Neuronal stem cell (in vitro differentiated cells): ENCODE data around the gene COL5A1.
A peak's percentile ranks its signal among the peaks of the same experiment; 100 is the strongest.

ENCODE experiments used
- DNase-seq: peaks from one replicate; pipeline ENCODE4 v3.0.0-alpha.2; 2013; ENCODE audit warnings: low spot score
- H2AFZ ChIP-seq: one replicate; pipeline ENCODE4 v1.6.1; 2013; ENCODE audit warnings: mild to moderate bottlenecking, low read length, inconsistent platforms
- H2AK5ac ChIP-seq: 2 replicates; pipeline ENCODE4 v1.6.1; 2013; ENCODE audit warnings: low read depth, mild to moderate bottlenecking, inconsistent platforms, low read length, moderate library complexity, mixed read lengths
- H2BK120ac ChIP-seq: 2 replicates; pipeline ENCODE4 v1.6.1; 2013; ENCODE audit warnings: low read depth, mild to moderate bottlenecking, inconsistent platforms, low read length, moderate library complexity, mixed read lengths
- H2BK12ac ChIP-seq: one replicate; pipeline ENCODE4 v1.6.1; 2013; ENCODE audit warnings: low read length, inconsistent platforms
- H2BK15ac ChIP-seq: 2 replicates; pipeline ENCODE4 v1.6.1; 2013; ENCODE audit warnings: mild to moderate bottlenecking, low read length, inconsistent platforms, mixed read lengths
- H2BK5ac ChIP-seq: one replicate; pipeline ENCODE4 v1.6.1; 2013; ENCODE audit warnings: inconsistent platforms, mild to moderate bottlenecking, low read length, moderate library complexity
- H3K14ac ChIP-seq: one replicate; pipeline ENCODE4 v1.6.1; 2013; ENCODE audit warnings: low read length, inconsistent platforms
- H3K18ac ChIP-seq: 2 replicates; pipeline ENCODE4 v1.6.1; 2013; ENCODE audit warnings: low read length, inconsistent platforms
- H3K23ac ChIP-seq: 2 replicates; pipeline ENCODE4 v1.6.1; 2013; ENCODE audit warnings: low read depth, mild to moderate bottlenecking, mixed read lengths, low read length, inconsistent platforms; ENCODE audit not compliant: poor library complexity
- H3K27ac ChIP-seq: replicated peaks from 3 replicates; pipeline ENCODE4 v1.5.1; 2013; ENCODE audit warnings: low read length, inconsistent platforms
- H3K27me3 ChIP-seq, 3 experiments: 2 replicates each; pipeline ENCODE4 v1.6.1; 2013; ENCODE audit warnings: low read length in 3 of 3, mild to moderate bottlenecking in 2 of 3, inconsistent platforms in 1 of 3, low read depth in 1 of 3, mixed read lengths in 1 of 3, moderate library complexity in 1 of 3; ENCODE audit not compliant: control insufficient read depth in 3 of 3, insufficient read depth in 3 of 3
- H3K36me3 ChIP-seq, 2 donors: replicated peaks in 1 of 2; 2 replicates each; pipeline ENCODE4 v1.6.1; 2013; ENCODE audit warnings: low read length in 2 of 2; ENCODE audit not compliant: control insufficient read depth in 2 of 2, insufficient read depth in 2 of 2
- H3K4ac ChIP-seq: 2 replicates; pipeline ENCODE4 v1.6.1; 2013; ENCODE audit warnings: inconsistent platforms, mild to moderate bottlenecking, low read length, moderate library complexity
- H3K4me1 ChIP-seq, 2 donors: 1 replicate in 1 of 2; 2 replicates in 1 of 2; pipeline ENCODE4 v1.6.1; 2013; ENCODE audit warnings: low read length in 2 of 2, low read depth in 1 of 2; ENCODE audit not compliant: control insufficient read depth in 2 of 2, insufficient read depth in 1 of 2
- H3K4me2 ChIP-seq: one replicate; pipeline ENCODE4 v1.6.1; 2013; ENCODE audit warnings: mild to moderate bottlenecking, low read length, inconsistent platforms; ENCODE audit not compliant: insufficient read depth, poor library complexity, severe bottlenecking
- H3K4me3 ChIP-seq, 2 donors: 2 replicates each; pipeline ENCODE4 v1.5.1; 2013; ENCODE audit warnings: low read length in 2 of 2, mild to moderate bottlenecking in 2 of 2, inconsistent platforms in 1 of 2, moderate library complexity in 1 of 2
- H3K79me1 ChIP-seq: one replicate; pipeline ENCODE4 v1.6.1; 2013; ENCODE audit warnings: low read depth, mild to moderate bottlenecking, inconsistent platforms, low read length, moderate library complexity
- H3K9ac ChIP-seq: one replicate; pipeline ENCODE4 v1.6.1; 2013; ENCODE audit warnings: mild to moderate bottlenecking, low read depth, low read length, inconsistent platforms; ENCODE audit not compliant: poor library complexity
- H3K9me3 ChIP-seq, 2 donors: replicated peaks in 1 of 2; 2 replicates each; pipeline versions ENCODE3 to v1.6.1; 2013; ENCODE audit warnings: low read length in 2 of 2, mild to moderate bottlenecking in 2 of 2, inconsistent platforms in 1 of 2, low read depth in 1 of 2, mixed read lengths in 1 of 2, moderate library complexity in 1 of 2; ENCODE audit not compliant: control insufficient read depth in 2 of 2, insufficient read depth in 1 of 2
- H4K8ac ChIP-seq: one replicate; pipeline ENCODE4 v1.6.1; 2013; ENCODE audit warnings: low read depth, mild to moderate bottlenecking, inconsistent platforms, low read length, moderate library complexity
- H4K91ac ChIP-seq: one replicate; pipeline ENCODE4 v1.6.1; 2013; ENCODE audit warnings: low read length, low read depth, mild to moderate bottlenecking, inconsistent platforms; ENCODE audit not compliant: poor library complexity
- WGBS, 2 donors: extraction: QIAGEN DNeasy Blood & Tissue Kit; methylation state at CpG; one replicate each; pipeline ENCODE4 v1.1.7; 2013; ENCODE audit warnings: missing lambda C conversion rate in 2 of 2, mixed read lengths in 1 of 2; ENCODE audit not compliant: insufficient read length in 2 of 2, insufficient replicate concordance in 1 of 2; ENCODE audit errors: extremely low coverage in 2 of 2; 5-methylcytosine and 5-hydroxymethylcytosine counted together

Gene COL5A1

GRCh38 chr9:134638502-134639090 is 3.0 kb upstream of the COL5A1 start:
- H2BK12ac ChIP-seq: peak overlapping the region; percentile 63
- peaks cover 2 to 14% of the 10 kb centered on the region in 2 donors for H3K4me1 ChIP-seq
- H2AFZ ChIP-seq: no peak overlapping the region
- peak overlapping the region; percentile 71 for H3K9ac ChIP-seq
- no peak overlapping the region for H3K4me2 ChIP-seq
- H4K91ac ChIP-seq: no peak overlapping the region
- H2BK15ac ChIP-seq: peak overlapping the region; percentile 92
- no peak for DNase-seq
- H2AK5ac ChIP-seq: peak overlapping the region; percentile 40
- H2BK120ac ChIP-seq: no peak overlapping the region
- peak overlapping the region; percentile 70 for H3K18ac ChIP-seq
- peaks cover 0 to 61% (median 12%) of the 10 kb centered on the region in 3 experiments for H3K27me3 ChIP-seq
- H2BK5ac ChIP-seq: peak overlapping the region; percentile 63
- H3K9me3 ChIP-seq: no peaks in the 10 kb centered on the region
- no peak overlapping the region for H3K27ac ChIP-seq
- no CpG with 5 or more reads among the region's 13 CpGs for WGBS, 2 donors
- no peaks in the 10 kb centered on the region for H3K36me3 ChIP-seq
- no peak overlapping the region for H3K4ac ChIP-seq
- H4K8ac ChIP-seq: no peak overlapping the region
- peak overlapping the region; percentile 84 for H3K14ac ChIP-seq
- H3K4me3 ChIP-seq: no peak overlapping the region
- peak overlapping the region; percentile 66 for H3K23ac ChIP-seq
- no peaks in the 10 kb centered on the region for H3K79me1 ChIP-seq

GRCh38 chr9:134639994-134640393 is 1.6 kb upstream of the COL5A1 start:
- no peak overlapping the region for H3K14ac ChIP-seq
- no CpG with 5 or more reads among the region's 5 CpGs for WGBS, 2 donors
- H3K9ac ChIP-seq: no peak overlapping the region
- H2BK120ac ChIP-seq: no peak overlapping the region
- H2BK5ac ChIP-seq: no peak overlapping the region
- no peak overlapping the region for H3K4me3 ChIP-seq
- peaks cover 2 to 21% of the 10 kb centered on the region in 2 donors for H3K4me1 ChIP-seq
- peaks cover 0 to 70% (median 12%) of the 10 kb centered on the region in 3 experiments for H3K27me3 ChIP-seq
- no peak overlapping the region for H2BK12ac ChIP-seq
- no peak overlapping the region for H4K8ac ChIP-seq
- H3K36me3 ChIP-seq: no peaks in the 10 kb centered on the region
- H3K4me2 ChIP-seq: no peak overlapping the region
- peak overlapping the region; percentile 15 for H3K18ac ChIP-seq
- no peak for DNase-seq
- H2AFZ ChIP-seq: no peak overlapping the region
- H4K91ac ChIP-seq: no peak overlapping the region
- H3K27ac ChIP-seq: no peak overlapping the region
- no peak overlapping the region for H3K4ac ChIP-seq
- H2BK15ac ChIP-seq: peak overlapping the region; percentile 8
- no peak overlapping the region for H3K23ac ChIP-seq
- no peaks in the 10 kb centered on the region for H3K9me3 ChIP-seq
- H2AK5ac ChIP-seq: peak overlapping the region; percentile 34
- no peaks in the 10 kb centered on the region for H3K79me1 ChIP-seq

GRCh38 chr9:134640506-134641172 is 964 bp upstream of the COL5A1 start:
- Histone ChIP-seq H4K8ac (peak overlapping the region; percentile 30), H3K18ac (peak overlapping the region; percentile 90), H2AK5ac (peak overlapping the region; percentile 72), H3K14ac (peak overlapping the region; percentile 91), H3K4me3 (peak overlapping the region in 1 of 2 donors; percentile 10), H2AFZ (peak overlapping the region; percentile 87), H3K23ac (no peak overlapping the region), H3K9me3 (no peaks in the 10 kb centered on the region), H3K79me1 (peaks cover 3% of the 10 kb centered on the region), H3K36me3 (no peaks in the 10 kb centered on the region), H3K4me2 (peak overlapping the region; percentile 57), H3K27me3 (peaks cover 0 to 77% (median 12%) of the 10 kb centered on the region in 3 experiments), H4K91ac (no peak overlapping the region), H2BK5ac (peak overlapping the region; percentile 88), H3K9ac (no peak overlapping the region), H2BK12ac (no peak overlapping the region), H2BK120ac (peak overlapping the region; percentile 67), H3K27ac (no peak overlapping the region), H3K4me1 (peaks cover 2 to 27% of the 10 kb centered on the region in 2 donors), H2BK15ac (peak overlapping the region; percentile 91), H3K4ac (no peak overlapping the region)
- WGBS, 2 donors: no CpG with 5 or more reads among the region's 14 CpGs
- DNase-seq: no peak

GRCh38 chr9:134641990-134642384 is 384 bp downstream of the COL5A1 start:
- Histone ChIP-seq H3K27me3 (peaks cover 0 to 90% (median 12%) of the 10 kb centered on the region in 3 experiments), H2BK12ac (peak overlapping the region; percentile 85), H2BK5ac (peak overlapping the region; percentile 62)

More at GRCh38 chr9:134641990-134642384, 384 bp downstream of the COL5A1 start:
- WGBS, 2 donors: no CpG with 5 or more reads among the region's 58 CpGs
- H3K4me3 ChIP-seq: peak overlapping the region in 1 of 2 donors; percentile 88
- H3K18ac ChIP-seq: peak overlapping the region; percentile 98
- H3K4ac ChIP-seq: no peak overlapping the region
- H2AK5ac ChIP-seq: no peak overlapping the region
- peak overlapping the region; percentile 87 for H4K8ac ChIP-seq
- H3K9me3 ChIP-seq: no peaks in the 10 kb centered on the region
- peak overlapping the region; percentile 98 for H2BK15ac ChIP-seq
- H2AFZ ChIP-seq: peak overlapping the region; percentile 87
- H3K4me1 ChIP-seq: peaks cover 2 to 32% of the 10 kb centered on the region in 2 donors
- no peak overlapping the region for H2BK120ac ChIP-seq
- H4K91ac ChIP-seq: no peak overlapping the region
- peaks cover 3% of the 10 kb centered on the region for H3K79me1 ChIP-seq
- H3K14ac ChIP-seq: peak overlapping the region; percentile 92
- peak overlapping the region; percentile 77 for H3K23ac ChIP-seq
- H3K9ac ChIP-seq: peak overlapping the region; percentile 87
- no peaks in the 10 kb centered on the region for H3K36me3 ChIP-seq
- H3K4me2 ChIP-seq: peak overlapping the region; percentile 96
- DNase-seq: no peak
- no peak overlapping the region for H3K27ac ChIP-seq
